Uterus (tissue), 4 donors: ENCODE data around the gene GPATCH2. TPM values are rescaled to one million over a fixed set of nuclear protein-coding genes. Genes with fewer than 3 reads are reported as not detected.

ENCODE experiments used
- DNase-seq, 2 donors: peaks; one replicate each; pipeline ENCODE4 v3.0.0-alpha.2; 2019 to 2020
- H3K27ac ChIP-seq, 2 donors: fragments of 200-600 bp; sonication (generic); 1 replicate in 1 of 2; 2 replicates in 1 of 2; pipeline ENCODE4 v1.5.1; 2016 to 2018
- H3K27me3 ChIP-seq, 2 donors: fragments of 200-600 bp; sonication (generic); one replicate each; pipeline ENCODE4 v1.5.1; 2018 to 2019; ENCODE audit warnings: control low read depth in 1 of 2
- H3K36me3 ChIP-seq, 2 donors: fragments of 200-600 bp; sonication (generic); one replicate each; pipeline ENCODE4 v1.5.1; 2019; ENCODE audit warnings: control low read depth in 1 of 2
- H3K4me1 ChIP-seq, 2 donors: fragments of 200-600 bp; sonication (generic); one replicate each; pipeline ENCODE4 v1.5.1; 2018 to 2019; ENCODE audit warnings: control low read depth in 1 of 2
- H3K4me3 ChIP-seq, 2 donors: fragments of 200-600 bp; sonication (generic); 1 replicate in 1 of 2; 2 replicates in 1 of 2; pipeline ENCODE4 v1.5.1; 2018 to 2019; ENCODE audit warnings: mild to moderate bottlenecking in 1 of 2
- H3K9me3 ChIP-seq, 2 donors: fragments of 200-600 bp; sonication (generic); one replicate each; pipeline ENCODE4 v1.5.1; 2019; ENCODE audit warnings: control low read depth in 1 of 2
- POLR2A ChIP-seq, 2 donors: fragments of 450-650 bp; IDR thresholded peaks; one replicate each; pipeline ENCODE4 v1.6.1; 2016; ENCODE audit warnings: antibody characterized with exemption in 2 of 2, mild to moderate bottlenecking in 1 of 2, moderate library complexity in 1 of 2
- intact Hi-C: fragments of 100-400 bp; cut with DNase I; formaldehyde crosslinking; loops from one replicate; pipeline ENCODE4 v1.15.1; 2023; ENCODE audit warnings: low total_unique reads
- total RNA-seq, 4 donors: library from RNA; depleted of rRNA in 3 of 4; stranded (reverse); fragments of >200 nt in 3 of 4; gene quantifications; one replicate each; pipeline versions ENCODE4 v1.1.0 to v1.2.4, GENCODE V29; 2014 to 2023
- TF ChIP-seq, protein P1 (sequence below), 4 experiments: fragments of 200-600 bp in 2 of 4; fragments of 450-650 bp in 2 of 4; sonication (generic) in 2 of 4; IDR thresholded peaks; one replicate each; pipeline ENCODE4 v1.5.1; 2016 to 2019; ENCODE audit warnings: antibody characterized with exemption in 4 of 4, mild to moderate bottlenecking in 2 of 4, moderate library complexity in 1 of 4
- donor health status: DM: yes; HTN: yes; CAD: no.

Gene GPATCH2
- total RNA-seq, 4 donors from 2014 or later = 13.1 to 50.3 (median 19.2) TPM

DNA sequence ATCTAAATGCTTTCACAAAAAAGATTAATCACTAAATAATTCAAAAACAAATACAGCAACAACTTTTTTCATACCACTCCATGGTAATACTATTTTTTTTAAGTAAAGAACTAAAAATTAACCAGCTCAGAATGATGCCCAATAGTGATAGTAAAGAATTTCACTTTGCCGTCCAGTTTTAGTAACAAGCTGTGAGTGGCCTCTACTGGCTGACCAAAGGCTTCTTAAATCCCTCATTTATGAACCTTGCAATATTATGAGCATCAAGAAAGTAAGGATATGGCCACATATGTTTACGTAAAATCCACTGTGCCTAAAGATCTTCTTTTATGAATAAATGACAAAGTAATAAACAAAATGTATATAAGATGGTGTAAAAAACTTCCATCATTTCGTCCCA is 108.6 kb downstream of the GPATCH2 start:
- no peaks in the 10 kb centered on the region for H3K9me3 ChIP-seq
- TF ChIP-seq POLR2A (IDR thresholded peaks at IDR 0.05) = no peak
- TF ChIP-seq, protein P1, sequence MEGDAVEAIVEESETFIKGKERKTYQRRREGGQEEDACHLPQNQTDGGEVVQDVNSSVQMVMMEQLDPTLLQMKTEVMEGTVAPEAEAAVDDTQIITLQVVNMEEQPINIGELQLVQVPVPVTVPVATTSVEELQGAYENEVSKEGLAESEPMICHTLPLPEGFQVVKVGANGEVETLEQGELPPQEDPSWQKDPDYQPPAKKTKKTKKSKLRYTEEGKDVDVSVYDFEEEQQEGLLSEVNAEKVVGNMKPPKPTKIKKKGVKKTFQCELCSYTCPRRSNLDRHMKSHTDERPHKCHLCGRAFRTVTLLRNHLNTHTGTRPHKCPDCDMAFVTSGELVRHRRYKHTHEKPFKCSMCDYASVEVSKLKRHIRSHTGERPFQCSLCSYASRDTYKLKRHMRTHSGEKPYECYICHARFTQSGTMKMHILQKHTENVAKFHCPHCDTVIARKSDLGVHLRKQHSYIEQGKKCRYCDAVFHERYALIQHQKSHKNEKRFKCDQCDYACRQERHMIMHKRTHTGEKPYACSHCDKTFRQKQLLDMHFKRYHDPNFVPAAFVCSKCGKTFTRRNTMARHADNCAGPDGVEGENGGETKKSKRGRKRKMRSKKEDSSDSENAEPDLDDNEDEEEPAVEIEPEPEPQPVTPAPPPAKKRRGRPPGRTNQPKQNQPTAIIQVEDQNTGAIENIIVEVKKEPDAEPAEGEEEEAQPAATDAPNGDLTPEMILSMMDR (IDR thresholded peaks at IDR 0.05) = no peak
- intact Hi-C loops = no loop called here
- no peak overlapping the region for H3K27ac ChIP-seq
- H3K4me3 ChIP-seq = no peak overlapping the region
- H3K36me3 ChIP-seq = peaks cover 0 to under 1% of the 10 kb centered on the region in 2 donors
- no peak for DNase-seq
- no peaks in the 10 kb centered on the region for H3K4me1 ChIP-seq
- no peaks in the 10 kb centered on the region for H3K27me3 ChIP-seq

DNA sequence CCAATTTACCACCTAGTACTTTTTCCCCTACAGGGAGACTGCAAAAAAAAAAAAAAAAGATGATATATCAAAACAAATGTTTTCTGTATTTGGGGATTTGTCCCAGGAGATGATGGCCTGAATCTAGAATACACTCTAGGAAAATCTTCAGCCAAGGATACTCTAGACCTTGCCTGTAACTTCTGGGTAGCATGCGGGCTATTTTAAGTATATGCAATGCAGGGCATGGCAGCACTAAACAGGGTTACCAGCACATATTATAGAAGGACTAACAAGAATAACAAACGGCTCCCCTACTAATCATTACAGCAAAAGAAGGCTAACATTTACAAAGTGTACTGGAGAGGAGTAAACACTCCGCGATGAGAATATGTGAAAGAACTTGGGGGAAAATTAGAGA is 109.6 kb downstream of the GPATCH2 start:
- intact Hi-C loops = no loop called here
- no peaks in the 10 kb centered on the region for H3K9me3 ChIP-seq
- TF ChIP-seq POLR2A (IDR thresholded peaks at IDR 0.05) = no peak
- DNase-seq = no peak
- H3K4me3 ChIP-seq = no peak overlapping the region
- H3K27me3 ChIP-seq = no peaks in the 10 kb centered on the region
- H3K27ac ChIP-seq = no peak overlapping the region
- H3K36me3 ChIP-seq = peaks cover 0 to 3% of the 10 kb centered on the region in 2 donors
- no peaks in the 10 kb centered on the region for H3K4me1 ChIP-seq

DNA sequence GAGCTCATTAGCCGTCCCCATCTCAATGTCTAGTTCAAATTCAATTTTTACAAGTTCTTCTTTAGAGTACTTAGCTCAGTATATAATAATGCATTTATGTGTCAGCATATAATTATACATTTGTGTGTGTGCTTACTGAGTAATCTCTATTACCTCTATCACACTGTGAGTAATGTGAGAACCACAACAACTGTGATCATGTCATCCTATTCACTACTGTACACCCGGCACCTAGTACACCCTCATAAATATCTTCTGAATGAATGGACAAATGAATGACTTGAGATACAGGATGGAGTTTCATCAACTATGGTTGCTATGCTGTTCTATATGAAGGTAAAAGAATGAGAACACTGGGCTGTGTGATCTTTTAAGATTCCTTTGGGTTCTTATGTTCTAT is 124.0 kb downstream of the GPATCH2 start:
- no peak overlapping the region for H3K27ac ChIP-seq
- no peak overlapping the region for H3K4me3 ChIP-seq
- H3K4me1 ChIP-seq = no peaks in the 10 kb centered on the region
- no peaks in the 10 kb centered on the region for H3K9me3 ChIP-seq
- no peaks in the 10 kb centered on the region for H3K27me3 ChIP-seq
- peaks cover 0 to 2% of the 10 kb centered on the region in 2 donors for H3K36me3 ChIP-seq
- intact Hi-C loops = no loop called here
- DNase-seq = no peak
- TF ChIP-seq, protein P1 (IDR thresholded peaks at IDR 0.05) = no peak
- no peak for TF ChIP-seq POLR2A (IDR thresholded peaks at IDR 0.05)

DNA sequence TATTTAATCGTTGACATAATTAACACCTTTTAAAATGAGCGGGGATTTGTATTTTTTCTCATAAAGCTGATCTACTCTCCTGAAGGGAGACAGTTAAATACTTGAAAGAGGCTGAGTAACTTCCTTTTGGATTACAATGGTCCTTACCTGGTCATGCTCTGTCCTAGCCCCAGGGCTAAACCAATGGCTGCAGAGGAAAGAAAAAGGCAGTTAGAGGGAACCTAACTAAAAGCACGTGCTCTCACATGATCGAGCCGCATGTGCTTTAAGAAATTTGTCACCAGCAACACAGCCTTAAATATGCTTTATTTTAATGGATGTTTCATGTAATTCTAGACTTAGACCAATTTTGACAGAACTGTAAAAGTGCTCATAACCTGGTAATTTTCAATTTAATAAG is 132.7 kb downstream of the GPATCH2 start:
- Histone ChIP-seq H3K4me1 (no peaks in the 10 kb centered on the region), H3K27me3 (no peaks in the 10 kb centered on the region), H3K27ac (no peak overlapping the region), H3K9me3 (no peaks in the 10 kb centered on the region), H3K4me3 (no peak overlapping the region), H3K36me3 (no peaks in the 10 kb centered on the region)
- no peak for TF ChIP-seq POLR2A (IDR thresholded peaks at IDR 0.05)
- intact Hi-C loops = no loop called here
- no peak for DNase-seq

DNA sequence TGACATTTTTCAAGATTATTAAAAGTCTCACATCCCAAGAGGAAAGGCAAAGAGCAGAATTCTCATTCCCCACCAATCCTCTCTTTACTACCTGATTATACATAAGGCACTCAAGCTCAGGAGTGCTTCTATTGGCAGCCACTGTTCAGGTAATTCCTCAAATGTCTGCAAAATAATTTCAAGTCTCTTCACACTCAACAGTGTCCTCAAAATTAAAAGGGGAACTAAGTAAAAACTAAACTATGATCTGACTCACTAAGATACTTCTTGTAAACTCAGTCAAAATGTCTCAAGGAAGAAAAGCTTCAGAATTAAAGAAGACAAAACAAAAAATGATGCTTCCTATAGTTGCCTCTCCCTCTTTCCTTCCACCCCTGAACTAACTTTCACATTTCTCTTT is 135.6 kb downstream of the GPATCH2 start:
- TF ChIP-seq, protein P1 (IDR thresholded peaks at IDR 0.05) = no peak
- TF ChIP-seq POLR2A (IDR thresholded peaks at IDR 0.05) = no peak
- no peaks in the 10 kb centered on the region for H3K27me3 ChIP-seq
- H3K4me1 ChIP-seq = no peaks in the 10 kb centered on the region
- no peak for DNase-seq
- intact Hi-C loops = no loop called here
- H3K27ac ChIP-seq = no peak overlapping the region
- H3K36me3 ChIP-seq = no peaks in the 10 kb centered on the region
- H3K9me3 ChIP-seq = no peaks in the 10 kb centered on the region
- no peak overlapping the region for H3K4me3 ChIP-seq

DNA sequence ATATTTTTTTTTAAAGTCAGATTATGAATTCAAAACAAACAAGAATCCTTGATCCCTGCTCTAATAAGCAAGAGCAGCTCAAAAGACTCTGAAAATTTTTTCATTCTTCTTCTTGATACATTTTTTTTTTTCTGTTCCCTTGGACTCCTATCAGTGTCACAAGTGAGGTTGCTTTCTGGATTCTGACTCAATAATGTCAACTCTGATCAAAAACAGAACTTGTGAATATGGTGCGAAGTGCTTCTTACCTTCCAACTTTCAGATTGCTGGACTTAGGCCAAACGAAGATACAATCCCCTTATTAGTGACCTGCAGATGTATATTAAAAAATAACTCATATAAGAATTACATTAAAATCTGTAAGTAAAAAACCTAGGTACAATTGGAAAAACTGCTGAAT is 136.1 kb downstream of the GPATCH2 start:
- Histone ChIP-seq H3K27me3 (no peaks in the 10 kb centered on the region), H3K27ac (no peak overlapping the region), H3K9me3 (no peaks in the 10 kb centered on the region), H3K4me3 (no peak overlapping the region), H3K4me1 (no peaks in the 10 kb centered on the region), H3K36me3 (no peaks in the 10 kb centered on the region)
- no peak for DNase-seq
- intact Hi-C loops = no loop called here
- no peak for TF ChIP-seq POLR2A (IDR thresholded peaks at IDR 0.05)
- TF ChIP-seq, protein P1 (IDR thresholded peaks at IDR 0.05) = no peak
